K562 (cell line): ENCODE data around the gene MYH6. TPM values are rescaled to one million over a fixed set of nuclear protein-coding genes. Genes with fewer than 3 reads are reported as not detected.

Experiments used
- AFF1 ChIP-seq, 2 experiments: fragments of 450-650 bp; IDR thresholded peaks; 2 replicates each; pipeline ENCODE4 v1.6.1; 2018; ENCODE audit warnings: mild to moderate bottlenecking in 2 of 2, low read depth in 1 of 2; ENCODE audit not compliant: partially characterized antibody in 2 of 2
- CBX5 ChIP-seq: IDR thresholded peaks from 2 replicates; pipeline ENCODE4 v1.6.1; 2014; ENCODE audit warnings: low read depth, borderline replicate concordance
- MED1 ChIP-seq: sonication (generic); formaldehyde crosslinking; IDR thresholded peaks from 2 replicates; pipeline ENCODE4 v1.8.1; 2023; ENCODE audit warnings: missing genetic modification reagents, borderline replicate concordance
- NR3C1 ChIP-seq: sonication (generic); formaldehyde crosslinking; IDR thresholded peaks from 2 replicates; pipeline ENCODE4 v1.8.1; 2022; ENCODE audit warnings: missing genetic modification reagents
- RFX1 ChIP-seq: fragments of 450-650 bp; IDR thresholded peaks from 2 replicates; pipeline ENCODE4 v1.6.1; 2016; ENCODE audit warnings: mild to moderate bottlenecking, moderate library complexity
- ZKSCAN1 ChIP-seq: fragments of 150-350 bp; IDR thresholded peaks from 2 replicates; pipeline ENCODE4 v1.6.1; 2016; ENCODE audit warnings: low read depth, low read length
- ZNF280B ChIP-seq: fragments of 250-450 bp; sonication (Bioruptor Pico); IDR thresholded peaks from 2 replicates; pipeline ENCODE4 v1.5.1; 2021; ENCODE audit warnings: mild to moderate bottlenecking
- ZNF444 ChIP-seq: fragments of 250-450 bp; sonication (Bioruptor Pico); IDR thresholded peaks from 2 replicates; pipeline ENCODE4 v1.4.0; 2020; ENCODE audit warnings: mild to moderate bottlenecking, moderate library complexity
- ZNF707 ChIP-seq: fragments of 250-450 bp; sonication (Bioruptor Pico); conservative IDR thresholded peaks from 2 replicates; pipeline ENCODE4 v1.8.0; 2022; ENCODE audit warnings: inconsistent platforms, mild to moderate bottlenecking, moderate library complexity
- polyA plus RNA-seq, 8 experiments: library from polyadenylated mRNA; depleted of rRNA in 4 of 8; stranded (reverse) in 5 of 8; unstranded in 3 of 8; fragments of >200 nt; fragmentation: Nextera tagmentation in 2 of 8; fragmentation: Illumina TruSeq in 1 of 8; extraction: Ambion mirVana in 2 of 8; extraction: Trizol in 1 of 8; gene quantifications; 2 replicates each; pipeline versions ENCODE4 v1.2.1 to v1.2.3, GENCODE V29; 2011 to 2014; ENCODE audit warnings: inconsistent platforms in 1 of 8, missing spikeins in 1 of 8
- total RNA-seq, 7 experiments: library from RNA; depleted of rRNA in 6 of 7; stranded (reverse); fragments of >200 nt in 6 of 7; fragmentation: Illumina TruSeq in 2 of 7; extraction: Trizol in 2 of 7; gene quantifications; 2 replicates each; pipeline versions ENCODE4 v1.2.1 to v1.2.3, GENCODE V29; 2011 to 2021; ENCODE audit warnings: low replicate concordance in 1 of 7
- TF ChIP-seq, protein P1 (sequence below): sonication (generic); formaldehyde crosslinking; IDR thresholded peaks from 2 replicates; pipeline ENCODE4 v1.8.1; 2023; ENCODE audit warnings: missing genetic modification reagents, mild to moderate bottlenecking, borderline replicate concordance
- TF ChIP-seq, protein P2 (sequence below): sonication (generic); formaldehyde crosslinking; IDR thresholded peaks from 2 replicates; pipeline ENCODE4 v1.8.1; 2023; ENCODE audit warnings: mild to moderate bottlenecking, missing genetic modification reagents
- TF ChIP-seq, protein P3 (sequence below): sonication (generic); formaldehyde crosslinking; IDR thresholded peaks from 2 replicates; pipeline ENCODE4 v1.8.0; 2022; ENCODE audit warnings: mild to moderate bottlenecking, missing genetic modification reagents

Gene MYH6
- total and polyA plus RNA-seq, 9 of the 15 experiments (the other 6 are each of a cell fraction or from before 2014, with no cell fraction given): not detected

- TF ChIP-seq, protein P1, sequence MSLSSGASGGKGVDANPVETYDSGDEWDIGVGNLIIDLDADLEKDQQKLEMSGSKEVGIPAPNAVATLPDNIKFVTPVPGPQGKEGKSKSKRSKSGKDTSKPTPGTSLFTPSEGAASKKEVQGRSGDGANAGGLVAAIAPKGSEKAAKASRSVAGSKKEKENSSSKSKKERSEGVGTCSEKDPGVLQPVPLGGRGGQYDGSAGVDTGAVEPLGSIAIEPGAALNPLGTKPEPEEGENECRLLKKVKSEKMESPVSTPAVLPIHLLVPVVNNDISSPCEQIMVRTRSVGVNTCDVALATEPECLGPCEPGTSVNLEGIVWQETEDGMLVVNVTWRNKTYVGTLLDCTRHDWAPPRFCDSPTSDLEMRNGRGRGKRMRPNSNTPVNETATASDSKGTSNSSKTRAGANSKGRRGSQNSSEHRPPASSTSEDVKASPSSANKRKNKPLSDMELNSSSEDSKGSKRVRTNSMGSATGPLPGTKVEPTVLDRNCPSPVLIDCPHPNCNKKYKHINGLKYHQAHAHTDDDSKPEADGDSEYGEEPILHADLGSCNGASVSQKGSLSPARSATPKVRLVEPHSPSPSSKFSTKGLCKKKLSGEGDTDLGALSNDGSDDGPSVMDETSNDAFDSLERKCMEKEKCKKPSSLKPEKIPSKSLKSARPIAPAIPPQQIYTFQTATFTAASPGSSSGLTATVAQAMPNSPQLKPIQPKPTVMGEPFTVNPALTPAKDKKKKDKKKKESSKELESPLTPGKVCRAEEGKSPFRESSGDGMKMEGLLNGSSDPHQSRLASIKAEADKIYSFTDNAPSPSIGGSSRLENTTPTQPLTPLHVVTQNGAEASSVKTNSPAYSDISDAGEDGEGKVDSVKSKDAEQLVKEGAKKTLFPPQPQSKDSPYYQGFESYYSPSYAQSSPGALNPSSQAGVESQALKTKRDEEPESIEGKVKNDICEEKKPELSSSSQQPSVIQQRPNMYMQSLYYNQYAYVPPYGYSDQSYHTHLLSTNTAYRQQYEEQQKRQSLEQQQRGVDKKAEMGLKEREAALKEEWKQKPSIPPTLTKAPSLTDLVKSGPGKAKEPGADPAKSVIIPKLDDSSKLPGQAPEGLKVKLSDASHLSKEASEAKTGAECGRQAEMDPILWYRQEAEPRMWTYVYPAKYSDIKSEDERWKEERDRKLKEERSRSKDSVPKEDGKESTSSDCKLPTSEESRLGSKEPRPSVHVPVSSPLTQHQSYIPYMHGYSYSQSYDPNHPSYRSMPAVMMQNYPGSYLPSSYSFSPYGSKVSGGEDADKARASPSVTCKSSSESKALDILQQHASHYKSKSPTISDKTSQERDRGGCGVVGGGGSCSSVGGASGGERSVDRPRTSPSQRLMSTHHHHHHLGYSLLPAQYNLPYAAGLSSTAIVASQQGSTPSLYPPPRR (CRISPR knock-in tag): no peak
- no peak for TF ChIP-seq MED1 (CRISPR knock-in tag)
- TF ChIP-seq, protein P2, sequence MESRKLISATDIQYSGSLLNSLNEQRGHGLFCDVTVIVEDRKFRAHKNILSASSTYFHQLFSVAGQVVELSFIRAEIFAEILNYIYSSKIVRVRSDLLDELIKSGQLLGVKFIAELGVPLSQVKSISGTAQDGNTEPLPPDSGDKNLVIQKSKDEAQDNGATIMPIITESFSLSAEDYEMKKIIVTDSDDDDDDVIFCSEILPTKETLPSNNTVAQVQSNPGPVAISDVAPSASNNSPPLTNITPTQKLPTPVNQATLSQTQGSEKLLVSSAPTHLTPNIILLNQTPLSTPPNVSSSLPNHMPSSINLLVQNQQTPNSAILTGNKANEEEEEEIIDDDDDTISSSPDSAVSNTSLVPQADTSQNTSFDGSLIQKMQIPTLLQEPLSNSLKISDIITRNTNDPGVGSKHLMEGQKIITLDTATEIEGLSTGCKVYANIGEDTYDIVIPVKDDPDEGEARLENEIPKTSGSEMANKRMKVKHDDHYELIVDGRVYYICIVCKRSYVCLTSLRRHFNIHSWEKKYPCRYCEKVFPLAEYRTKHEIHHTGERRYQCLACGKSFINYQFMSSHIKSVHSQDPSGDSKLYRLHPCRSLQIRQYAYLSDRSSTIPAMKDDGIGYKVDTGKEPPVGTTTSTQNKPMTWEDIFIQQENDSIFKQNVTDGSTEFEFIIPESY (CRISPR knock-in tag): no peak
- no peak for TF ChIP-seq AFF1 (IDR thresholded peaks at IDR 0.05; ENCODE audit: low read depth in 1 of 2, partially characterized antibody in 2 of 2)
- TF ChIP-seq RFX1: no peak
- TF ChIP-seq ZNF707 (CRISPR knock-in tag): no peak
- no peak for TF ChIP-seq ZNF280B (CRISPR knock-in tag)
- TF ChIP-seq CBX5: no peak
- TF ChIP-seq ZNF444 (CRISPR knock-in tag): no peak
- TF ChIP-seq ZKSCAN1: no peak
- no peak for TF ChIP-seq NR3C1 (CRISPR knock-in tag)
- TF ChIP-seq, protein P3, sequence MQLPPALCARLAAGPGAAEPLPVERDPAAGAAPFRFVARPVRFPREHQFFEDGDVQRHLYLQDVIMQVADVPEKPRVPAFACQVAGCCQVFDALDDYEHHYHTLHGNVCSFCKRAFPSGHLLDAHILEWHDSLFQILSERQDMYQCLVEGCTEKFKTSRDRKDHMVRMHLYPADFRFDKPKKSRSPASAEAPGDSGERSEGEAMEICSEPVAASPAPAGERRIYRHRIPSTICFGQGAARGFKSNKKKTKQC (CRISPR knock-in tag): no peak
Measured at GRCh38 chr14:23345987-23346692, 61.9 kb downstream of the MYH6 start (continued).
